ENCODE results near the gene PIEZO1.
"Not testable (repeated sequence)": the region's sequence is repeated elsewhere in the genome, so short reads cannot be mapped to it uniquely, and the experiment has no call there.

Gene PIEZO1

GRCh38 chr16:88781140-88782077, 3.6 kb downstream of the PIEZO1 start:
- peak in 1 of 2 donors; percentile 46 for DNase-seq (ENCODE audit: low read depth in 2 of 2)

DNA sequence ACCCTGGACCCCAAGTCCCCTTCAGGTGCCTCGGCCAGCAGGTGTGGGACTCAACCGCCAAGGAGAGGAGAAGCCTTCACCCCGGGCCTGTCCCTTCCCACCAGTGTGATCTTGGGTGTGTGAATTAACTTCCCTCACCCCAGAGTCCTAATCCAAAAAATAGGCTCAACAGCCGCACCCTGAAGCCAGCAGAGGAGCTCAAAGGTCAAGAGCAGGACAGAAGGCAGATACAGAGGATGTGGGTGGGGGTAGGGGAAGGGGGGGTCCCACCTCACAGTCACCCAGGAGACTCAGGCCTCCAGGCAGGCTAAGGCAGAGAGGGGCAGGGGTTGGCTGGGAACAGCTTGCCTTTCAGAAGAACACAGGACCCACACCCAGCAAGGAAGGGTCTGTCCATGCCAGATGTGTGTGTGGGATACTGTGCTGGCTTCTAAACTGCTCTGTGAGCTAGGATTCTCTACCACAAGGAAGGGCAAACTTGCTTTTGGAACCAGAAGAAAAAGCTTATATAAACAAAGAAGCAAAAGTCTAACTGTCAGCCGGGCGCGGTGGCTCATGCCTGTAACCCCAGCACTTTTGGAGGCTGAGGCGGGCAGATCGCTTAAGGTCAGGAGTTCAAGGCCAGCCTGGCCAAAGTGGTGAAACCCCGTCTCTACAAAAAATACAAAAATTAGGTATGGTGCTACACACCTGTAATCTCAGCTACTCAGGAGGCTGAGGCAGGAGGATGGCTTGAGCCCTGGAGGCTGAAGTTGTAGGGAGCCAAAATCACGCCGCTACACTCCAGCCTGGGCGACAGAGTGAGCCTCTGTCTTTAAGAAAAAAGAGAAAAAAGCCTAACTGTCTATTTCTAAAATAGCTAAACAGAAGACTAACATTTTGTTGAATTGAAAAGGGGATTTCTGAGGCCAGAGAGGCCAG, 4.6 kb downstream of the PIEZO1 start:
- no peak for DNase-seq (ENCODE audit: low read depth in 2 of 2)

DNA sequence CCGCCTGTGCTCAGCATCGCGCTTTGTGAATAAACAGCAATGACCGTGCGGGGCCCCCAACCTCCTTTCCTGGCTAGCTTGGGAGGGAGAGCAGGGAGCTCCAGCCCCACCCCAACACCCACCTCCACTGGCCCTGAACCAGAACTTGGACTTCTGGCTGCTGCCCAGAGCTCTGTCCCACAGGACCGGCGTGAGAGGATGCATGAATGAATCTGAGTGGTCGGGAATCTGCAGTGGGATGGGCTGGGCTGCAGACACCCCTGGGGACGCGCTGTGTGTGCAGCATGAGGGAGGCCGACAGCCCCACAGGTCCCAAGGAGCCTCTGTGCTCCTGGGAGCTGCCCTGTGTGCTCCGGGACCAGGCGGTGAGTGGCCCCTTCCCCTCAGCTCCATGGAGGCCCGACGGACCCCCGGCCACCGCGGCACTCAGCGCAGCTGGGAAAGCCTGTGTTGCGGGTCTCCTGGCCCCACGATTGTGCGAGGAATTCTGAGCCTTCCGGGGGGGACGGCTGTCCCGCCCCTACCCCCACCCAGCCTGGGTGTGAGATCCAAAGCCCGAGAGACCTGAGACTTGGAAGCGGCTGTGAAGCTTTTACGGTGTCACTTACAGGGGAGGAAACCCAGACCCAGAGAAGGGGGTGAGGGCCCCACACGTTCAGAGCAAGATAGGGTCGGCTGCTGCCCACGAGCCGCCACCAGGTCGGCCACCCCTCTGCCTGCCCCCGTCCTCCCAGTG, 5.4 kb downstream of the PIEZO1 start:
- DNase-seq (ENCODE audit: low read depth in 2 of 2), result no peak

DNA sequence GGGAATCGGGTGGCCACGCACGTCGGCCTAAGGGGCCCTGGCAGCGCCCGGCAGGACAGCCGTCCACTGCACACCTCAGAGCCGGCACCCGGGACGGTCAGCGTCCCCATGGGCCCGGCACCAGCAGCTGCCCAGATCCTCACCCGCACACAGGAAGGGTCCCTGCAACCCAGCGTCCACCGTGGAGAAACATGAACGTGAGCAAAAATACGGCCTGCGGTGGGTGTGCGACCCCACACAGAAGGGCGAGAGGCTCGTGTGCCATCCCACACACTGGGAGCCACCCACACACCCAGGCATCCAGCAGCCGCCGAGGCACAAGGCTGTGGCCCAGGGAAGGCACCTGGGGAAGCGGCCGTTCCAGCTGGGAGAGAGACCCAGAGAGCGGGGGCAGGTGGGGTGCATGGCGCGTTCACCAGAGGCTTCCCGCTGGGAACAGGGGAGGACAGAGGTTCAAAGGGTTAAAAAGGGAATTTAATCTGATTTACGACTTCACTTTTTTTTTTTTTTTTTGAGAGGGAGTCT, 6.4 kb downstream of the PIEZO1 start:
- DNase-seq (ENCODE audit: low read depth in 2 of 2), result no peak

DNA sequence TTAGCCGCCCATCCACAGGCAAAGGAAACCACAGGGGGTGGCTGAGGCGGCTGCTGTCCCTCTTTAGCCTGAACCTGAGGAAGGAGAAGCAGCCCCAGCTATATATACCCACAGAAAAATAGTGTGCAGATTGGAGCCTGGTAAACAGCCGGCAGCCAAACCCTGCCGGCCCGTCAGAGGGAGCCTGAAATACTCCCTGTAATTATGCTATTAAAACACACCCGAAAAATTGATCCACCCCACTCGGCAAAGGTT, 6.8 kb downstream of the PIEZO1 start:
- no peak for DNase-seq (ENCODE audit: low read depth in 2 of 2)

GRCh38 chr16:88777471-88778270, 7.3 kb downstream of the PIEZO1 start:
- no peak for DNase-seq (ENCODE audit: low read depth in 2 of 2)

GRCh38 chr16:88775825-88776224, 9.2 kb downstream of the PIEZO1 start:
- no peak for DNase-seq (ENCODE audit: low read depth in 2 of 2)

DNA sequence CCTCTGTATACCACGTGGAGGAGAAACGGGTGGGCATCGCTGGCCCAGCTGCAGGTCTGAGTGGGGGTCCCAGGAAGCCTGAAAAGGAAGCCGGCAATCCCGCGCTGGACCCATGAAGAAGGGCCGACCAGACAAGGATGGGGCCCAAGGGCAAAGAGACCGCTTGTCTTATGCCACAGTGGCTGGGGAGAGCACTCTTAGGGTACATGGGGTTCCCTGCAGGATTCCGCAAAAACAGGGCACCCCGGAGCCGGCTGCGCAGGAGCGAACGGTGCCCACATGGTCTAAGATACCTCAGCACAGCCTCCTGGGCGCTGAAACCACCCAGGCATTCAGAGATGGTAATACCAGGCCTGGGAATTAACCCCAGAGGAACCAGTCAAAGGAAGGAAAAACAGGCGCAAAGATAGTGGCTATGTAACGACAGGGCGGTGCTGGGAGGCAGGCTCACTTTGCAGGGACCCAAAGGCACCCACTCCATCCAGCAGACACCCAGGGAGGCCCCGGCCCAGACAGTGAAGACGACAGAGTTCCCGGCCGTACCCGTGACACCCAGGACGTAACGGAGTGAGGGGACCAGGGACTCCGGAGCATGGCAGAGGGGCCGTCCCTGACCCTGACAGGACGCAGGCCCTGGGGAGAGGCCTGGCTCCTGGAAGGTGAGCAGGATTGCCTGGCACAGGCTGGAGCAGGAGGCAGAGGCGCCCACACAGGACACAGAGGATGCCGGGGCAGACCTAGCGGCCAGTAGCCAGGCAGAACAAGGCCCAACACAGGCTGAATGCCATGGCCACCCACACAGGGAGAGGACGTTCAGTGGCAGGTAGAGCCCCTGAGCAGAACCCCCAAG, 10.3 kb downstream of the PIEZO1 start:
- no peak for DNase-seq (ENCODE audit: low read depth in 2 of 2)

GRCh38 chr16:88773812-88774291, 11.2 kb downstream of the PIEZO1 start:
- DNase-seq (ENCODE audit: low read depth in 2 of 2), result no peak

- DNase-seq (ENCODE audit: low read depth in 2 of 2), result no peak
These were observed 11.9 kb downstream of the PIEZO1 start for GRCh38 chr16:88772871-88773811.

DNA sequence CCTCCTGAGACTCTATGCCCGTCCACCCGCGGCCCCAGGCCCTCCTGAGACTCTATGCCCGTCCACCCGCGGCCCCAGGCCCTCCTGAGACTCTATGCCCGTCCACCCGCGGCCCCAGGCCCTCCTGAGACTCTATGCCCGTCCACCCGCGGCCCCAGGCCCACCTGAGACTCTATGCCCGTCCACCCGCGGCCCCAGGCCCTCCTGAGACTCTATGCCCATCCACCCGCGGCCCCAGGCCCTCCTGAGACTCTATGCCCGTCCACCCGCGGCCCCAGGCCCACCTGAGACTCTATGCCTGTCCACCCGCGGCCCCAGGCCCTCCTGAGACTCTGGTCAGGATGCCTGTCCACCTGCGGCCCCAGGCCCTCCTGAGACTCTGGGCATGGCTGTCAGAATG, 13.2 kb downstream of the PIEZO1 start:
- not testable (repeated sequence) for DNase-seq (ENCODE audit: low read depth in 2 of 2)

- no peak for DNase-seq (ENCODE audit: low read depth in 2 of 2)
These were observed 13.7 kb downstream of the PIEZO1 start for GRCh38 chr16:88771294-88771772.

- no peak for DNase-seq (ENCODE audit: low read depth in 2 of 2)
These were observed 14.3 kb downstream of the PIEZO1 start for GRCh38 chr16:88770461-88771293.

GRCh38 chr16:88769617-88770460, 15.2 kb downstream of the PIEZO1 start:
- DNase-seq (ENCODE audit: low read depth in 2 of 2), result no peak

- no peak for DNase-seq (ENCODE audit: low read depth in 2 of 2)
These were observed 16.8 kb downstream of the PIEZO1 start for GRCh38 chr16:88768071-88768783.

DNA sequence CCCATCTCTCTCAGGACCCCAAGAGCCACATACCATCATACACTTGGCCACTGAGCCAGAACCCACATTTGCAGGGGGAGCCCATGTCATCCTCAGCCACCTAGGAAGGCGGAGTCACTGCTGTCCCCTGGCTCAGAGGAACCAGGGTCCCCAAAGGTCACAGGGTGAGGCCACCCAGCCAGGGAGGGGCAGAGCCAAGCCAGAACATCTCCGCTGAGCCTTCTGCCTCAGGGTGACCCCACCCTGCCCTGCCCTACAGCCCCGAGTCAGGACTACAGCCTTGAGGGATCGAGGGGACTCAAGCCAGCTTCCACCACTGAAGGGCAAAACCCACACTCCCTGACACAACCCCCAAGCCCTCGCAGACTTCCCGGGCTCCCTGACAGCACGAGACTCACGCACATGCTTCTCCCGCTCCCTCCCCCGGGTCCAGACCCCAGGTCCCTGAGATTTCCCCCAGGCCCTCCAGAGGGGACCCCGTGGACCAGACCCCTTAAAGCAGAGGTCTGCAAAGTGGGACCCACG, 17.4 kb downstream of the PIEZO1 start:
- no peak for DNase-seq (ENCODE audit: low read depth in 2 of 2)
